Peyer's patch (tissue), 4 donors: ENCODE data around the gene EVC.

Experiments used
- POLR2A ChIP-seq, 2 donors: fragments of 450-650 bp; IDR thresholded peaks; one replicate each; pipeline ENCODE4 v1.5.1; 2017; ENCODE audit warnings: antibody characterized with exemption in 2 of 2, mild to moderate bottlenecking in 2 of 2, moderate library complexity in 2 of 2
- TF ChIP-seq, protein P1 (sequence below), 6 experiments: fragments of 450-650 bp in 4 of 6; fragments of 200-600 bp in 2 of 6; sonication (generic) in 1 of 6; IDR thresholded peaks; one replicate each; pipeline ENCODE4 v1.5.1; 2017 to 2019; ENCODE audit warnings: antibody characterized with exemption in 6 of 6, mild to moderate bottlenecking in 3 of 6, moderate library complexity in 1 of 6

DNA sequence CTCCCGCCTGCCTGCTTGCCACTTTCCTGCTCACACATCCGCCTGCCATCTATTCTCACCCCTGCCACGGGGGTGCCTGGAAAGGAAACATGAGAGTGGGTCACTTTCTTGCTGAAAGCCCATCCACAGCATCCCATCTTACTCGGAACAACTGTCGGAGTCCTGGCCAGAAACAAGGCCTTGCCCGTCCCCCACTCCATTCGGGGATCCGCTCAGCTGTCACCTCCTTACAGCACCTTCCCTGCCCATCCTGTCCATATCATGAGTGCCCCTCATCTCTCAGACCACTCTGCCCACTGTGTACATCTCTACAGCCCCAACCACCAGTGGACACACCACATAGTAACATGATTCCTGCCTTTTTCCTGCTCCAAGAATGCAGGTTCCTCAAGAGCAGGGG, 9.0 kb upstream of the EVC start:
- TF ChIP-seq, protein P1, sequence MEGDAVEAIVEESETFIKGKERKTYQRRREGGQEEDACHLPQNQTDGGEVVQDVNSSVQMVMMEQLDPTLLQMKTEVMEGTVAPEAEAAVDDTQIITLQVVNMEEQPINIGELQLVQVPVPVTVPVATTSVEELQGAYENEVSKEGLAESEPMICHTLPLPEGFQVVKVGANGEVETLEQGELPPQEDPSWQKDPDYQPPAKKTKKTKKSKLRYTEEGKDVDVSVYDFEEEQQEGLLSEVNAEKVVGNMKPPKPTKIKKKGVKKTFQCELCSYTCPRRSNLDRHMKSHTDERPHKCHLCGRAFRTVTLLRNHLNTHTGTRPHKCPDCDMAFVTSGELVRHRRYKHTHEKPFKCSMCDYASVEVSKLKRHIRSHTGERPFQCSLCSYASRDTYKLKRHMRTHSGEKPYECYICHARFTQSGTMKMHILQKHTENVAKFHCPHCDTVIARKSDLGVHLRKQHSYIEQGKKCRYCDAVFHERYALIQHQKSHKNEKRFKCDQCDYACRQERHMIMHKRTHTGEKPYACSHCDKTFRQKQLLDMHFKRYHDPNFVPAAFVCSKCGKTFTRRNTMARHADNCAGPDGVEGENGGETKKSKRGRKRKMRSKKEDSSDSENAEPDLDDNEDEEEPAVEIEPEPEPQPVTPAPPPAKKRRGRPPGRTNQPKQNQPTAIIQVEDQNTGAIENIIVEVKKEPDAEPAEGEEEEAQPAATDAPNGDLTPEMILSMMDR (IDR thresholded peaks at IDR 0.05), result no peak
- TF ChIP-seq POLR2A (IDR thresholded peaks at IDR 0.05), result no peak
